ENCODE data around the gene TTLL5. TPM values are rescaled to one million over a fixed set of nuclear protein-coding genes. Genes with fewer than 3 reads are reported as not detected.
A peak's percentile ranks its signal among the peaks of the same experiment; 100 is the strongest.

Gene TTLL5
- polyA plus RNA-seq, 1 experiment, result 24.1 TPM

DNA sequence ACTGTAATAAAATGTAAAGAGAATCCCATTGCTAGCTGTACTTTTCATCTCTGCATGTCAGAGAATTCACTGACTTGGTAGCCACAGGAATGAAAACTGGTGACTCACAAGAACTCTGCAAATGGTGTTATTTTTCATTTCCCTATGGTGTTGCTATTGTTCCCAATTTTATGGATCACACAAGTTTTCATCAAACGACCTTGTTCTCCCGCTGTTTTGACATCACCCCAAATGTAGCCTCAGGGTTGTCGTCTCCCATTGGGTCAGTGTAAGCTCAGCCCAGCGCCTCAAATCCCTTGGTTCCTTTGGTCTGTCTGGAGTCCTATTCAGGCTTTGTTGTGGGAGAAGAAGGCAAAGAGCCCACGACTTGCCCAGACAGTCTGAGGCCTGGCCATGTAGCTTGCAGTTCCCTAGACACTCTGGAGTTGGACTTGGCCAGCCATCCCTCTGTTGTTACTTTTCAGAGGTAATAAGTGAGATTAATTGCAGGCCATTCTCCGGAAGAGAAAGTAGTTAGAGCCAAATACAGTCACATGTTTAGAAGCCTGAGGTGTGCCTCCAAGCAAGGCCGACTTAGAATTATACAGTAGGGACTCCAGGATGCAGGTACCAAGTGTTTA, 161.6 kb downstream of the TTLL5 start:
- Histone ChIP-seq H3K9me3 (ENCODE audit: control insufficient read depth, insufficient read depth, low read length) (no peaks in the 10 kb centered on the region), H3K27me3 (ENCODE audit: control insufficient read depth, insufficient read depth, low read length) (no peaks in the 10 kb centered on the region), H3K27ac (ENCODE audit: low read depth, low read length) (peak overlapping the region; percentile 59), H3K4me3 (ENCODE audit: low read depth, low read length) (no peak overlapping the region)
- CTCF ChIA-PET, result interaction anchor here (1.0 to 4.8 kb wide), 4 partner anchors 28 to 160 kb away, joined by 3 to 22 read pairs (median 11); no protein-coding TSS in a partner anchor
- TF ChIP-seq, protein P1, sequence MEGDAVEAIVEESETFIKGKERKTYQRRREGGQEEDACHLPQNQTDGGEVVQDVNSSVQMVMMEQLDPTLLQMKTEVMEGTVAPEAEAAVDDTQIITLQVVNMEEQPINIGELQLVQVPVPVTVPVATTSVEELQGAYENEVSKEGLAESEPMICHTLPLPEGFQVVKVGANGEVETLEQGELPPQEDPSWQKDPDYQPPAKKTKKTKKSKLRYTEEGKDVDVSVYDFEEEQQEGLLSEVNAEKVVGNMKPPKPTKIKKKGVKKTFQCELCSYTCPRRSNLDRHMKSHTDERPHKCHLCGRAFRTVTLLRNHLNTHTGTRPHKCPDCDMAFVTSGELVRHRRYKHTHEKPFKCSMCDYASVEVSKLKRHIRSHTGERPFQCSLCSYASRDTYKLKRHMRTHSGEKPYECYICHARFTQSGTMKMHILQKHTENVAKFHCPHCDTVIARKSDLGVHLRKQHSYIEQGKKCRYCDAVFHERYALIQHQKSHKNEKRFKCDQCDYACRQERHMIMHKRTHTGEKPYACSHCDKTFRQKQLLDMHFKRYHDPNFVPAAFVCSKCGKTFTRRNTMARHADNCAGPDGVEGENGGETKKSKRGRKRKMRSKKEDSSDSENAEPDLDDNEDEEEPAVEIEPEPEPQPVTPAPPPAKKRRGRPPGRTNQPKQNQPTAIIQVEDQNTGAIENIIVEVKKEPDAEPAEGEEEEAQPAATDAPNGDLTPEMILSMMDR (IDR thresholded peaks at IDR 0.05; ENCODE audit: low read depth, low read length), result no peak
- POLR2A ChIA-PET, result interaction anchor here (0.5 kb wide), 1 partner anchor 24 kb away, joined by 9 read pairs; no protein-coding TSS in a partner anchor
- peak; percentile 46 for DNase-seq (ENCODE audit: low read depth, low spot score)

DNA sequence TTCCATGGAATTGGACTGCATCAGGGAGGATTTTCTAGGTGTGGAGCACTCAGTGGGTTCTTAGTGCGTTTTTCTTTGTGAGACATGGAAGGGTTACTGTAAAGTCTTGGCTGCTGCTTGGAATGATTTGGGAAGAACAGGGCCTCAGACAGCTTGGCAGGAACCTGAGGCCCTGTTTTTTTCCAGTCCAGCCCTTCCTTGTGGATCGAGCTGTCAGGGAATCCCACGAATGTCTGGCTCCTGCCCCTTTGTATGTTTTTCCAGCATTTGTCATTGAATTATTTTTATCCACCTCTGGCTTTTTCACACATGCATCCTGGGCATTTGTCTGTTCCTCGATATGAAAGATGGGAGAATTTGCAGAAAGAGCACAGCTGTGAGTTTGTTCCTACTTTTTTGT, 162.3 kb downstream of the TTLL5 start:
- ChIA-PET POLR2A (interaction anchor here (0.6 kb wide), 1 partner anchor 106 kb away, joined by 3 read pairs; no protein-coding TSS in a partner anchor), CTCF (interaction anchor here (3.4 to 4.8 kb wide), 2 partner anchors 29 to 83 kb away, joined by 18 to 22 read pairs; no protein-coding TSS in a partner anchor)
- DNase-seq (ENCODE audit: low read depth, low spot score), result no peak
- no peaks in the 10 kb centered on the region for H3K27me3 ChIP-seq (ENCODE audit: control insufficient read depth, insufficient read depth, low read length)
- TF ChIP-seq, protein P1 (IDR thresholded peaks at IDR 0.05; ENCODE audit: low read depth, low read length), result no peak
- no peaks in the 10 kb centered on the region for H3K9me3 ChIP-seq (ENCODE audit: control insufficient read depth, insufficient read depth, low read length)
- no peak overlapping the region for H3K4me3 ChIP-seq (ENCODE audit: low read depth, low read length)
- H3K27ac ChIP-seq (ENCODE audit: low read depth, low read length), result no peak overlapping the region

DNA sequence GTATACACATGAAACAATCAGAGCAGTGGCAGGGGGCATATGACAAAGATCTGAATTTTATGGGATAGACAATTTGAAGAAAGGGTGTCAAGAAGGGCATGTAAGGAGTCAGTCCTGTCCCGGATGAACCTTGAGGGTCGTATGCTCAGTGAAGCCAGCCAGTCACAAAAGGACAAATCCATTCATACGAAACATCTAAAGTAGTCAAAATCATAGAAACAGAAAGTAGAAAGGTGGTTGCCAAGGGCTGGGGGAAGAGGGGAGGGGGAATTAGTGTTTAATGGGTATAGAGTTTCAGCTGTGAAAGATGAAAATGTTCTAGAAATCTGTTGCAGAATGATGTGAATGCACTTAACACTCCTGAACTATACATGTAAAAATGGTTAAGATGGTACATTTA, 163.3 kb downstream of the TTLL5 start:
- Histone ChIP-seq H3K4me3 (ENCODE audit: low read depth, low read length) (no peak overlapping the region), H3K27ac (ENCODE audit: low read depth, low read length) (no peak overlapping the region), H3K27me3 (ENCODE audit: control insufficient read depth, insufficient read depth, low read length) (no peaks in the 10 kb centered on the region), H3K9me3 (ENCODE audit: control insufficient read depth, insufficient read depth, low read length) (no peaks in the 10 kb centered on the region)
- ChIA-PET CTCF (interaction anchor here (0.9 to 4.8 kb wide), 3 partner anchors 82 to 158 kb away, joined by 3 to 22 read pairs (median 4); no protein-coding TSS in a partner anchor), POLR2A (no interaction called here)
- DNase-seq (ENCODE audit: low read depth, low spot score), result no peak
- TF ChIP-seq, protein P1 (IDR thresholded peaks at IDR 0.05; ENCODE audit: low read depth, low read length), result no peak

DNA sequence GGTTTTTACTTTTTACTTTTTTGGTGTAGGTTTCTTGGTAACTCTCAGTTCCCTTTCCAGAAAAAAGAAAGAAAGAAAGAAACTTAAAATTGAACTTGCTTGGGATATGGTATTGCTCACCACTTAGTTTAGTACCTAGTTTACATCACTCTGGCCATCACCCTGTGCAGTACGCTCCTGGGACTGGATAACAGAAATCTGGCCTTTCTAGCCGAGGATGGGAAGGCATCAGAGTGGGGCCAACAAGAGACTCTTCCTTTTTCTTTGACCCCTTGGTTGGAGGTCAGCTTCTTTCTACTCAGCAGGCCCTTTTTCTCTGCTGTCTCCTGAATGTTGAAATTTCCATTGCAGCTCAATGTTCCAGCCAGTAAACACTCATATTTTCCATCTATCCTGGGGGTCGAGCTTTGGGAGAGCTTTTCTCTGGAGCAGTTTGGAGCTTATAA, 164.1 kb downstream of the TTLL5 start:
- no peak overlapping the region for H3K4me3 ChIP-seq (ENCODE audit: low read depth, low read length)
- no peaks in the 10 kb centered on the region for H3K9me3 ChIP-seq (ENCODE audit: control insufficient read depth, insufficient read depth, low read length)
- TF ChIP-seq, protein P1 (IDR thresholded peaks at IDR 0.05; ENCODE audit: low read depth, low read length), result no peak
- CTCF ChIA-PET, result interaction anchor here (0.9 to 4.8 kb wide), 2 partner anchors 81 to 158 kb away, joined by 3 to 22 read pairs; no protein-coding TSS in a partner anchor
- no peaks in the 10 kb centered on the region for H3K27me3 ChIP-seq (ENCODE audit: control insufficient read depth, insufficient read depth, low read length)
- POLR2A ChIA-PET, result interaction anchor here (0.5 kb wide), 1 partner anchor 62 kb away, joined by 3 read pairs; no protein-coding TSS in a partner anchor
- H3K27ac ChIP-seq (ENCODE audit: low read depth, low read length), result no peak overlapping the region
- no peak for DNase-seq (ENCODE audit: low read depth, low spot score)

DNA sequence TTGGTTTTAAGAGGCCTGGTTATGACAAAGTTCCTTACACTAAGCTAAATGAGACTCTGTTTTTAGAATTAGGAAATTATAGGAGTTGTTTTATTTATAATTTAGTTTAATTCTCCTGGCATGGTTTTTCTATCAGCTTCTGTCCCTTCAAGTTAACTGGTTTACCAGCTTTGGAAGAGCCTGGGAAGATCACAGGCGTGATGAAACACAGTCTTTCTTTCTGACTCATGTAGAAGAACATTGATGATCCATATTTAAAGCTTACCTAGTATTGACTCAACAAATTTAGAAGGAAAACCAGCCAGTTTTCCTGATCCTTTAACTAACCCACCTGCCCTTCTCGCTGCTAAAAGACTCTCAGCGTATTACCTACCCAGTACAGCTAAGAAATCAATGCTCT, 165.6 kb downstream of the TTLL5 start:
- ChIA-PET CTCF (interaction anchor here (0.5 to 2.7 kb wide), 4 partner anchors 80 to 528 kb away, joined by 3 to 11 read pairs (median 5); no protein-coding TSS in a partner anchor), POLR2A (no interaction called here)
- Histone ChIP-seq H3K9me3 (ENCODE audit: control insufficient read depth, insufficient read depth, low read length) (no peaks in the 10 kb centered on the region), H3K4me3 (ENCODE audit: low read depth, low read length) (no peak overlapping the region), H3K27me3 (ENCODE audit: control insufficient read depth, insufficient read depth, low read length) (no peaks in the 10 kb centered on the region), H3K27ac (ENCODE audit: low read depth, low read length) (no peak overlapping the region)
- TF ChIP-seq, protein P1 (IDR thresholded peaks at IDR 0.05; ENCODE audit: low read depth, low read length), result no peak
- no peak for DNase-seq (ENCODE audit: low read depth, low spot score)
